PC-3 (cell line): Measurements from ENCODE around the gene DIP2C. TPM values are rescaled to one million over a fixed set of nuclear protein-coding genes. Genes with fewer than 3 reads are reported as not detected.

Experiments used
- ATAC-seq: fragments of 200-7000 bp; cut with Tn5 transposase; 2 replicates; pipeline ENCODE4 v1.9.1; 2020; ENCODE audit warnings: mild to moderate bottlenecking, moderate library complexity
- BruUV-seq: library from RNA; stranded (reverse); fragments of 400-500 nt; replicated peaks from 2 replicates; lab custom pipeline; 2021; lab: Mats Ljungman, UMichigan
- CTCF ChIA-PET: fragments of 300-600 bp; sonication (Branson Sonifier 250); formaldehyde crosslinking; loops from one replicate; lab custom pipeline; 2022; ENCODE audit warnings: antibody characterized with exemption; lab: Charles Lee
- POLR2A ChIA-PET: fragments of 300-600 bp; sonication (Branson Sonifier 250); formaldehyde crosslinking; loops from one replicate; lab custom pipeline; 2022; ENCODE audit warnings: antibody characterized with exemption; ENCODE audit not compliant: unreplicated experiment; lab: Charles Lee
- DNase-seq: peaks from one replicate; pipeline ENCODE4 v3.0.0-alpha.2; 2015
- H2AFZ ChIP-seq: fragments of 300-600 bp; sonication (generic); 2 replicates; pipeline ENCODE4 v1.6.0; 2016; ENCODE audit warnings: antibody characterized with exemption, low read length
- H3F3A ChIP-seq: fragments of 300-600 bp; sonication (generic); one replicate; pipeline ENCODE4 v1.6.0; 2017; ENCODE audit warnings: antibody characterized with exemption, low read length, control low read depth, mild to moderate bottlenecking; ENCODE audit not compliant: unreplicated experiment
- H3K27ac ChIP-seq: fragments of 300-600 bp; sonication (generic); 2 replicates; pipeline ENCODE4 v1.5.1; 2016; ENCODE audit warnings: mild to moderate bottlenecking, low read length
- H3K27me3 ChIP-seq: fragments of 300-600 bp; sonication (generic); 2 replicates; pipeline ENCODE4 v1.6.1; 2016; ENCODE audit warnings: low read length, mixed read lengths
- H3K36me3 ChIP-seq: fragments of 300-600 bp; sonication (generic); 2 replicates; pipeline ENCODE4 v1.6.1; 2016; ENCODE audit warnings: low read depth, mixed run types, low read length, mixed read lengths
- H3K4me1 ChIP-seq: fragments of 300-600 bp; sonication (generic); 2 replicates; pipeline ENCODE4 v1.5.1; 2016; ENCODE audit warnings: low read length; ENCODE audit not compliant: insufficient read depth
- H3K4me2 ChIP-seq: fragments of 300-600 bp; sonication (generic); 2 replicates; pipeline ENCODE4 v1.6.0; 2016; ENCODE audit warnings: low read length
- H3K4me3 ChIP-seq: fragments of 300-600 bp; sonication (generic); 2 replicates; pipeline ENCODE4 v1.5.1; 2016; ENCODE audit warnings: mild to moderate bottlenecking, low read length, mixed read lengths
- H3K79me2 ChIP-seq: fragments of 300-600 bp; sonication (generic); 2 replicates; pipeline ENCODE4 v1.6.1; 2017; ENCODE audit warnings: low read length, mixed read lengths
- H3K9ac ChIP-seq: fragments of 300-600 bp; sonication (generic); 2 replicates; pipeline ENCODE4 v1.6.0; 2016; ENCODE audit warnings: mild to moderate bottlenecking, low read length
- H3K9me2 ChIP-seq: fragments of 300-600 bp; sonication (generic); replicated peaks from 2 replicates; pipeline ENCODE4 v1.6.1; 2016; ENCODE audit warnings: mixed run types, low read length, mixed read lengths
- H3K9me3 ChIP-seq: fragments of 300-600 bp; sonication (generic); 2 replicates; pipeline ENCODE4 v1.6.1; 2016; ENCODE audit warnings: low read length, mixed read lengths
- H4K20me1 ChIP-seq: fragments of 300-600 bp; sonication (generic); 2 replicates; pipeline ENCODE4 v1.6.1; 2016; ENCODE audit warnings: low read length, mixed read lengths
- EZH2 ChIP-seq: fragments of 300-600 bp; sonication (generic); IDR thresholded peaks from one replicate; pipeline ENCODE4 v1.6.1; 2017; ENCODE audit warnings: antibody characterized with exemption, mild to moderate bottlenecking, low read length; ENCODE audit not compliant: unreplicated experiment
- EZH2phosphoT487 ChIP-seq: fragments of 300-600 bp; sonication (generic); IDR thresholded peaks from 2 replicates; pipeline ENCODE4 v1.6.1; 2018; ENCODE audit warnings: mild to moderate bottlenecking, antibody characterized with exemption, low read length, borderline replicate concordance
- intact Hi-C: fragments of 100-400 bp; cut with micrococcal nuclease; formaldehyde crosslinking; loops from 2 replicates; pipeline ENCODE4 v1.9.0; 2023
- total RNA-seq: library from RNA; depleted of rRNA; stranded (reverse); fragments of >200 nt; gene quantifications from 2 replicates; pipeline ENCODE4 v1.2.3, GENCODE V29; 2014
- TF ChIP-seq, protein P1 (sequence below): fragments of 300-600 bp; sonication (generic); conservative IDR thresholded peaks from 2 replicates; pipeline ENCODE4 v1.5.1; 2017; ENCODE audit warnings: antibody characterized with exemption, low read depth, mild to moderate bottlenecking, low read length

Gene DIP2C
- total RNA-seq, 1 experiment from 2014 or later, result 3.1 TPM

DNA sequence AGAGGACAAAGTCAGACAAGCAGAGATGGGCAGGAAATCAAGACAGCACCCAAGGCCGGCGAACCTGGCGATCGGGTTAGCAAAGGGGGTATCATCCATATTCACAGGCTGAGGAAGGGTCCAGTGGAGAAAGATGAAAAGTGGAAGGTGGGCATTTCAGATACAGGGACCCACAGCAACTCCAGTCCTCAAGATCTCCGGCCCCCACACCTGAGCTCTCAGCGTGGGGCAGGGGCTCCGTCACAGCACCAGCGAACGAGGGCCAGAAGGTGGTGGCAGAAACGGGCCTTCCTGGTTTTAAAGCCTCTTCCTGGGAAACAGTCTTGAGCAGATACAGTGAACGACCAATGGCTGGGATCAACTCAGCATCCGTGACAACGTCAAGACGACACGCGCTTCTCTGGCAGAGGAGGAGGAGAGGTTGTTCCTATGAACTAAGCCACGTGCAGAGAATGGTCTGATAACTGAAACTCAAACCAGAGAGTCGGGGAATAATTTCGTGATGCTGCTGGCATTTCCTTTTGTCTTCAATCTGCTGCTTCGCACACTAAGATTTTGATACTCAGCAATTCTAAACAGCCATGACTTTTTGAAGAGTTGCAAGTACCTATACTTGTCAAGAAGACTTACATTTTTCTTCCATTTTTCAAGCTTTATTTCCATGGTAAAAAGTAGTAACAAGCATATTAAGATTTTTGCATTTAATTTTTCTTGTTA is 334.4 kb downstream of the DIP2C start:
- Histone ChIP-seq H3K36me3 (no peaks in the 10 kb centered on the region), H3K79me2 (no peaks in the 10 kb centered on the region), H3K27me3 (no peaks in the 10 kb centered on the region), H3K4me1 (no peaks in the 10 kb centered on the region), H3K9ac (no peak overlapping the region), H2AFZ (no peak overlapping the region), H4K20me1 (no peaks in the 10 kb centered on the region), H3K4me2 (no peak overlapping the region), H3K9me3 (no peaks in the 10 kb centered on the region), H3K4me3 (no peak overlapping the region), H3K27ac (no peak overlapping the region), H3F3A (no peaks in the 10 kb centered on the region), H3K9me2 (no peaks in the 10 kb centered on the region)
- no peak for TF ChIP-seq EZH2phosphoT487
- TF ChIP-seq, protein P1, sequence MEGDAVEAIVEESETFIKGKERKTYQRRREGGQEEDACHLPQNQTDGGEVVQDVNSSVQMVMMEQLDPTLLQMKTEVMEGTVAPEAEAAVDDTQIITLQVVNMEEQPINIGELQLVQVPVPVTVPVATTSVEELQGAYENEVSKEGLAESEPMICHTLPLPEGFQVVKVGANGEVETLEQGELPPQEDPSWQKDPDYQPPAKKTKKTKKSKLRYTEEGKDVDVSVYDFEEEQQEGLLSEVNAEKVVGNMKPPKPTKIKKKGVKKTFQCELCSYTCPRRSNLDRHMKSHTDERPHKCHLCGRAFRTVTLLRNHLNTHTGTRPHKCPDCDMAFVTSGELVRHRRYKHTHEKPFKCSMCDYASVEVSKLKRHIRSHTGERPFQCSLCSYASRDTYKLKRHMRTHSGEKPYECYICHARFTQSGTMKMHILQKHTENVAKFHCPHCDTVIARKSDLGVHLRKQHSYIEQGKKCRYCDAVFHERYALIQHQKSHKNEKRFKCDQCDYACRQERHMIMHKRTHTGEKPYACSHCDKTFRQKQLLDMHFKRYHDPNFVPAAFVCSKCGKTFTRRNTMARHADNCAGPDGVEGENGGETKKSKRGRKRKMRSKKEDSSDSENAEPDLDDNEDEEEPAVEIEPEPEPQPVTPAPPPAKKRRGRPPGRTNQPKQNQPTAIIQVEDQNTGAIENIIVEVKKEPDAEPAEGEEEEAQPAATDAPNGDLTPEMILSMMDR, result no peak
- no peak for TF ChIP-seq EZH2
- CTCF ChIA-PET, result no interaction called here
- DNase-seq (no peak), ATAC-seq (no peak)
- no TSS peak for BruUV-seq
- intact Hi-C loops, result no loop called here
- POLR2A ChIA-PET, result no interaction called here

DNA sequence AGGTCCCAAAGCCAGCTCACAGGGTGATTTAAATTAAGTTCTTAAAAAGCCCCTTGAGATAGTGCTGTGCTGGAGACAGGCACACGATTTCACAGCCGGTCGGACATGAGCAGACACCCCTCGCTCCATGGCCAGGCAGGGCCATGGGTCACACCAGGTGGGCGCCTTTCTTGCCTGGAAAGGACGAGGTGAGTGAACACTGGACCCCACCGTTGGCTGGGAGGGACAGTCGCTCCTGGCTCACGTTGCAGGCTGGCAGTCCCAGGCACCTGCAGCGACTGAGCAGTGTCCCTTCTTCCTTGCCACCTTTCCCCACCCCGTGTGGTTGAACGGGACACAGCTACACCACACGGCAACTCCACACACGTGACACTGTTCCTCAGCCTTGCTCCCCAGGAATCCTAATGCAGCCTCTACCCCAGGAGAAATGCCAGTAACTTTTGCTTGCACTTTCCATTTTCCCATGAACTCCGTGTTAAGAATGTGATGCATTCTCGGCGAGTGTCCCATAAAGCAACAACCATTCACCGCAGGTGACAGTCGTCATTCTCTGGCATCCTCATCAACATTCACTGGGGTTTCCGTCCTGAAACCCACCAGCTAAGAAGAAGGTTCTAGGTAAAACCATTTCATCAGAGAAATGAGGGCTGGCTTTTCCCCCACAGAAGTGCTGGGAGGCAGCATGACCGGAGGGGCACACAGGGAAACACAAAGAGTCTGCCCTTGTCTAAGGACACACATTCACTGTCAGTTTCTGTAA is 336.8 kb downstream of the DIP2C start:
- intact Hi-C loops, result no loop called here
- BruUV-seq, result no TSS peak
- H3K4me1 ChIP-seq, result no peaks in the 10 kb centered on the region
- no peak for TF ChIP-seq EZH2
- TF ChIP-seq, protein P1, result no peak
- TF ChIP-seq EZH2phosphoT487, result no peak
- no peak overlapping the region for H2AFZ ChIP-seq
- H3K27me3 ChIP-seq, result no peaks in the 10 kb centered on the region
- no peak overlapping the region for H3K27ac ChIP-seq
- ChIA-PET CTCF (no interaction called here), POLR2A (no interaction called here)
- no peak for DNase-seq
- H3K9me3 ChIP-seq, result no peaks in the 10 kb centered on the region
- no peaks in the 10 kb centered on the region for H4K20me1 ChIP-seq
- H3K9me2 ChIP-seq, result no peaks in the 10 kb centered on the region
- no peak overlapping the region for H3K4me3 ChIP-seq
- H3K4me2 ChIP-seq, result no peak overlapping the region
- no peak for ATAC-seq
- H3K79me2 ChIP-seq, result no peaks in the 10 kb centered on the region
- H3F3A ChIP-seq, result no peaks in the 10 kb centered on the region
- H3K9ac ChIP-seq, result no peak overlapping the region
- no peaks in the 10 kb centered on the region for H3K36me3 ChIP-seq
